ENCODE measurements around the gene ZNF280C.

DNA sequence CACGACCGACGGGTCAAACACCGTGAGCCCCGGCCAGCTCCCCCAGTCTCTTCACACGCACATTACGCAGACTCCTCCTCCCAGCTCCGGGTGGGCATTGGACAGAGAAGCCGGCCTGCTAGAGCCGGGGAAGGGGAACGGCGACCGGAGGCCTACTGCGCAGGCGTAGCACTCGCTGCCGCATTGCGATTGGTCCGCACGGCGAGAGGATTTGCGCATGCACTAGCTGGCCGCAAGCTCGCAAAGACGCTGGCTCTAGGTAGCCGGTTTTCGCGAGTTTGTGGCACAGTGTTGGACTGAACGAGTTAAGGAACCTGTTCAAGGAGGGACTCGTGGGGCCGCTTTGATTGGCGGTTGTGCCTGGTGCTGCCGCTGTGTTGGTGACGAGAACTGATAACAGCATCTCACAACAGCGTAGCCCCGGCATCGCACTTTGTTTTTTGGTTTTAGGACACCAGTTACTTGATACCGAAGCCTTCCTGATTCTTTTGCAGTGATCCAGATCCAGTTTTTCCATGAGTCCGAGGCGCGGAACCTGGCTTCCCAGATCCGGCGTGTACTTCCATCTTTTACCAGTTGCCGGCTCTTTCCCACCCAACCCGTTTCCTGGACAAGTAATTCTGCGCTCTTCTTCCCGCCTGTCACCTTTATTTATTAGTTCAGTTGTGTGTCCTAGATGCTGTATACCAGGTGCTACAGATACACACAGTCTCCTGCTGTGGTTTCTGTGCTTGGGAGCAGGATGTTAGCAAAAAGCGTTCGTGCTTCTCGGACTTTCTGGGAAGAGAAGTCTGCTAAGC lies 102.8 kb downstream of the ZNF280C start, which contains the start of gene AIFM1:
- no peak for TF ChIP-seq CTCF (conservative IDR thresholded peaks at IDR 0.05 in 1 of 2, IDR thresholded peaks at IDR 0.05 in 1 of 2; ENCODE audit: extremely low read depth in 1 of 2, insufficient read depth in 1 of 2, low read depth in 1 of 2, low read length in 2 of 2)
- no peak for TF ChIP-seq EZH2 (IDR thresholded peaks at IDR 0.05; ENCODE audit: borderline replicate concordance, low read length)

All from mammary epithelial cell (primary cell).